Activated CD8-positive, alpha-beta T cell treated with anti-CD3 and anti-CD28 coated beads for 36 hours (primary cell): Measurements from ENCODE around the gene PLTP. TPM values are rescaled to one million over a fixed set of nuclear protein-coding genes. Genes with fewer than 3 reads are reported as not detected.
"Not testable (repeated sequence)": the region's sequence is repeated elsewhere in the genome, so short reads cannot be mapped to it uniquely, and the experiment has no call there.

ENCODE experiments used
- ATAC-seq: fragments of 200-7000 bp; cut with Tn5 transposase; one replicate; pipeline ENCODE4 v1.10.0; 2021; ENCODE audit warnings: mild to moderate bottlenecking, moderate library complexity
- CTCF ChIA-PET: fragments of 350-600 bp; sonication (Branson Sonifier 250); formaldehyde crosslinking; loops from one replicate; lab custom pipeline; 2021; ENCODE audit warnings: antibody characterized with exemption; lab: Charles Lee
- POLR2A ChIA-PET: fragments of 350-600 bp; sonication (Branson Sonifier 250); formaldehyde crosslinking; loops from one replicate; lab custom pipeline; 2021; ENCODE audit warnings: antibody characterized with exemption; lab: Charles Lee
- DNase-seq: peaks from one replicate; pipeline ENCODE4 v3.0.0-alpha.2; 2020
- H3K27ac Mint-ChIP-seq: one replicate; pipeline ENCODE4 v1.8.0; 2021; ENCODE audit warnings: mild to moderate bottlenecking, mixed read lengths
- H3K27me3 Mint-ChIP-seq: one replicate; pipeline ENCODE4 v1.8.0; 2021; ENCODE audit warnings: mixed read lengths
- H3K36me3 Mint-ChIP-seq: one replicate; pipeline ENCODE4 v1.8.0; 2021; ENCODE audit warnings: low read depth, mixed read lengths
- H3K4me1 Mint-ChIP-seq: one replicate; pipeline ENCODE4 v1.8.0; 2021; ENCODE audit warnings: low read depth, mixed read lengths
- H3K4me3 Mint-ChIP-seq: one replicate; pipeline ENCODE4 v1.8.0; 2021; ENCODE audit warnings: mild to moderate bottlenecking, moderate library complexity, mixed read lengths
- H3K9me3 Mint-ChIP-seq: one replicate; pipeline ENCODE4 v1.8.0; 2021; ENCODE audit warnings: mixed read lengths
- CTCF ChIP-seq: fragments of 200-600 bp; IDR thresholded peaks from one replicate; pipeline ENCODE4 v1.8.0; 2022; ENCODE audit warnings: antibody characterized with exemption, mild to moderate bottlenecking
- intact Hi-C: fragments of 100-400 bp; cut with micrococcal nuclease; formaldehyde crosslinking; loops from one replicate; pipeline ENCODE4 v1.10.0; 2022
- total RNA-seq, 2 experiments: library from RNA; stranded (reverse); gene quantifications; one replicate each; pipeline ENCODE4 v1.2.3, GENCODE V29; 2021

The PLTP gene
- total RNA-seq, 2 experiments from 2014 or later = 7.4 to 8.6 TPM

- no peaks in the 10 kb centered on the region for H3K27me3 Mint-ChIP-seq
- H3K36me3 Mint-ChIP-seq = no peaks in the 10 kb centered on the region
- CTCF ChIA-PET = interaction anchor here (1.1 kb wide), 1 partner anchor 76 kb away, joined by 3 read pairs; no protein-coding TSS in a partner anchor
- no peak for TF ChIP-seq CTCF
- no peak for DNase-seq
- no peak overlapping the region for H3K27ac Mint-ChIP-seq
- POLR2A ChIA-PET = interaction anchor here (0.7 kb wide), 1 partner anchor 13 kb away, joined by 3 read pairs; no protein-coding TSS in a partner anchor
- no peak for ATAC-seq
- intact Hi-C loops = no loop called here
- no peaks in the 10 kb centered on the region for H3K4me1 Mint-ChIP-seq
- H3K9me3 Mint-ChIP-seq = no peaks in the 10 kb centered on the region
- H3K4me3 Mint-ChIP-seq = no peak overlapping the region
These were observed 37.4 kb downstream of the PLTP start for GRCh38 chr20:45874576-45874975.

GRCh38 chr20:45874104-45874481 lies 37.9 kb downstream of the PLTP start:
- intact Hi-C loops, H3K9me3 Mint-ChIP-seq, DNase-seq, H3K4me1 Mint-ChIP-seq, ATAC-seq, H3K4me3 Mint-ChIP-seq, H3K27ac Mint-ChIP-seq, H3K36me3 Mint-ChIP-seq, H3K27me3 Mint-ChIP-seq: not testable (repeated sequence)
- CTCF ChIA-PET = interaction anchor here (1.1 kb wide), 1 partner anchor 76 kb away, joined by 3 read pairs; no protein-coding TSS in a partner anchor
- POLR2A ChIA-PET = interaction anchor here (0.7 kb wide), 1 partner anchor 13 kb away, joined by 3 read pairs; no protein-coding TSS in a partner anchor

- Mint-ChIP-seq H3K4me3 (no peak overlapping the region), H3K27ac (no peak overlapping the region), H3K27me3 (no peaks in the 10 kb centered on the region), H3K4me1 (no peaks in the 10 kb centered on the region), H3K36me3 (no peaks in the 10 kb centered on the region), H3K9me3 (no peaks in the 10 kb centered on the region)
- ChIA-PET CTCF (interaction anchor here (0.6 to 1.6 kb wide), 2 partner anchors 50 to 453 kb away, joined by 3 read pairs; no protein-coding TSS in a partner anchor), POLR2A (no interaction called here)
- no peak for ATAC-seq
- DNase-seq = no peak
- no peak for TF ChIP-seq CTCF
- intact Hi-C loops = no loop called here
These were observed 38.4 kb downstream of the PLTP start for GRCh38 chr20:45873409-45874103.

- DNase-seq = no peak
- Mint-ChIP-seq H3K27ac (no peak overlapping the region), H3K4me1 (no peaks in the 10 kb centered on the region), H3K27me3 (no peaks in the 10 kb centered on the region), H3K4me3 (no peak overlapping the region), H3K9me3 (no peaks in the 10 kb centered on the region), H3K36me3 (no peaks in the 10 kb centered on the region)
- no peak for TF ChIP-seq CTCF
- ChIA-PET CTCF (interaction anchor here (1.1 to 1.6 kb wide), 6 partner anchors 13 to 115 kb away, joined by 3 to 4 read pairs (median 3); partner anchors contain the start of genes CTSA and NEURL2), POLR2A (interaction anchor here (0.8 kb wide), 1 partner anchor 10 kb away, joined by 3 read pairs; no protein-coding TSS in a partner anchor)
- no peak for ATAC-seq
- intact Hi-C loops = no loop called here
These were observed 39.3 kb downstream of the PLTP start for GRCh38 chr20:45872626-45873025.

GRCh38 chr20:45867819-45868176 lies 44.2 kb downstream of the PLTP start:
- no peak for TF ChIP-seq CTCF
- CTCF ChIA-PET = interaction anchor here (2.3 kb wide), 1 partner anchor 11 kb away, joined by 7 read pairs; the partner anchor contains the start of genes ACOT8 and ZSWIM3
- Mint-ChIP-seq H3K27me3 (no peaks in the 10 kb centered on the region), H3K36me3 (no peaks in the 10 kb centered on the region), H3K9me3 (no peaks in the 10 kb centered on the region), H3K27ac (no peak overlapping the region), H3K4me3 (no peak overlapping the region), H3K4me1 (no peaks in the 10 kb centered on the region)
- ATAC-seq (no peak), DNase-seq (no peak)
- intact Hi-C loops = no loop called here
- POLR2A ChIA-PET = interaction anchor here (0.6 kb wide), 1 partner anchor 26 kb away, joined by 3 read pairs; no protein-coding TSS in a partner anchor
